HG02759 (cell line): Measurements from ENCODE around the gene EMSY.
"Not testable (repeated sequence)": the region's sequence is repeated elsewhere in the genome, so short reads cannot be mapped to it uniquely, and the experiment has no call there.

Experiments used
- ATAC-seq: cut with Tn5 transposase; IDR thresholded peaks from one replicate; pipeline ENCODE4 v1.9.1; 2021; ENCODE audit warnings: mild to moderate bottlenecking, moderate library complexity; ENCODE audit not compliant: unreplicated experiment

Gene EMSY, protein sequence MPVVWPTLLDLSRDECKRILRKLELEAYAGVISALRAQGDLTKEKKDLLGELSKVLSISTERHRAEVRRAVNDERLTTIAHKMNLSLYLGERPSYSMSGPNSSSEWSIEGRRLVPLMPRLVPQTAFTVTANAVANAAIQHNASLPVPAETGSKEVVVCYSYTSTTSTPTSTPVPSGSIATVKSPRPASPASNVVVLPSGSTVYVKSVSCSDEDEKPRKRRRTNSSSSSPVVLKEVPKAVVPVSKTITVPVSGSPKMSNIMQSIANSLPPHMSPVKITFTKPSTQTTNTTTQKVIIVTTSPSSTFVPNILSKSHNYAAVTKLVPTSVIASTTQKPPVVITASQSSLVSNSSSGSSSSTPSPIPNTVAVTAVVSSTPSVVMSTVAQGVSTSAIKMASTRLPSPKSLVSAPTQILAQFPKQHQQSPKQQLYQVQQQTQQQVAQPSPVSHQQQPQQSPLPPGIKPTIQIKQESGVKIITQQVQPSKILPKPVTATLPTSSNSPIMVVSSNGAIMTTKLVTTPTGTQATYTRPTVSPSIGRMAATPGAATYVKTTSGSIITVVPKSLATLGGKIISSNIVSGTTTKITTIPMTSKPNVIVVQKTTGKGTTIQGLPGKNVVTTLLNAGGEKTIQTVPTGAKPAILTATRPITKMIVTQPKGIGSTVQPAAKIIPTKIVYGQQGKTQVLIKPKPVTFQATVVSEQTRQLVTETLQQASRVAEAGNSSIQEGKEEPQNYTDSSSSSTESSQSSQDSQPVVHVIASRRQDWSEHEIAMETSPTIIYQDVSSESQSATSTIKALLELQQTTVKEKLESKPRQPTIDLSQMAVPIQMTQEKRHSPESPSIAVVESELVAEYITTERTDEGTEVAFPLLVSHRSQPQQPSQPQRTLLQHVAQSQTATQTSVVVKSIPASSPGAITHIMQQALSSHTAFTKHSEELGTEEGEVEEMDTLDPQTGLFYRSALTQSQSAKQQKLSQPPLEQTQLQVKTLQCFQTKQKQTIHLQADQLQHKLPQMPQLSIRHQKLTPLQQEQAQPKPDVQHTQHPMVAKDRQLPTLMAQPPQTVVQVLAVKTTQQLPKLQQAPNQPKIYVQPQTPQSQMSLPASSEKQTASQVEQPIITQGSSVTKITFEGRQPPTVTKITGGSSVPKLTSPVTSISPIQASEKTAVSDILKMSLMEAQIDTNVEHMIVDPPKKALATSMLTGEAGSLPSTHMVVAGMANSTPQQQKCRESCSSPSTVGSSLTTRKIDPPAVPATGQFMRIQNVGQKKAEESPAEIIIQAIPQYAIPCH (N-terminal part only)

DNA sequence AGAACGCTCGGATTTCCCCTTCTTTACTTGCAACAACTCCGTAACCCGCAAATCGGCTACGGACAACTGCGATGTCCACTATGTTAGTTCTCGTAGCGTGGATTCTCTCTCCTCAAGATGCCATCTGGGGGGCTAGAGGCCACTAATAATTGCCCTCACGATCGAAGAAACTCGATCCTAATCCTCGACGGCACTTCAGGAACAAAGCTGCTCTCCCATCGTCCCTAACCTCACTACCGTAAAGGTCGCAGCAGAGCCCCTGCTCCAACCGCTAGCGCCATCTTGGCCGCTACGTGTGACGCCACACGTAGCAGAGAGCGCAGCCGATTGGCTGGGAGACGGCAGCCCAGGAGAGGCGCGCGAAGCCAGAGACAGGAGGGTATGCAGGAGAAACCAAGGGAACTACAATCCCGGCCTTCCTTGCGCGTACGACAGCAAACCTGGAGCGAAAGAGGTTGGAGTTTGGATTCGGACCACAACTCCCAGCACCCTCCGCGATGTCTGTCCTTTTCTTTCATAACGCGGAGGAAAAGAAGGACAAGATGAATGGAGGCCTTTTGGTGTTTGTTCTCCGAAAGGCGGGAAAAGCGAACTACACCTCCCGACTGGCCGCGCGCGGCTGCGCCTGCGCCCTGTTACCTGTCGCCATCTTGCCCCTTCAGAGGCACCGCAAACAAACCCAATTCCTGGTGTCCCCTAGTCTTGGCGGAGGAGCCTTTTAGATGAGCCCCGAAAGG lies at the start of gene EMSY:
Gene EMSY, plus strand, starts transcription at position 635 of the 737 bp plus-strand sequence. CDS start 1,921 bp downstream, outside the sequence.
- ATAC-seq: peak; percentile 95

DNA sequence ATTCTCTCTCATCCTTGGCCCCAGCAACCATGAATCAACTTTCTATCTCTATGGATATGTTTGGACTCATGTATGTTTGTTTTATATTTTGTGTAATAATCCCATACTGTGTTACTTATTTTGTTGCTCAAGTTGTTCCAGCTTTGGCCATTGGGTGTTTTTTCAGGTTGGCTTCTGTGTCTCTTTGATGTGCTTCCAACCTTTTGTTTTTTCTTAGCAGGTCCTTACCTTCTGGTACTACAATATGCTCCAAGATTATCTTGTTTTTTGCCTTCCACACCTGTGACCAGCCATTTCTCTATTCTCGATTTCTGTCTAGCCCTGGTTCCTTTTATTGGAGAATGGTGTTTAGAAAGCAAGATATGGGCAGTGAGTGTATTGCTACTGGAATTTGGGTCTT lies 49.5 kb upstream of the EMSY start:
- ATAC-seq: no peak

DNA sequence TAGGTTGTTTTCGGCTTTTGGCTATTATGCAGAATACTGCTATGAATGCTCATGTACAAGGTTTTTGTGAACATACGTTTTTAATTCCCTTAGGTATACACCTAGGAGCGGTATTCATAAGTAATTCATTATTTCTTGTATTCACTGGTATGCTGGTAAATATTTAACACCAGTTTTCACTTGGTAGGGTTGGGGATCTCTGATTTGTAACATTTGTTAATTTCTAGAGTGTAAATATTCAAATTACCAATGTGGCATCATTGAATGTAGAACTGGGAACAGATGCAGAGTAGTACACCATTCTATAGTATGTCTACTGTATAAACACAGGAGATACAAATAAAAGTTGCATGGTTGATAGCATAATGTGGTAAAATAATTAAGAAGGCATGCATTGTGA lies 47.4 kb upstream of the EMSY start:
- no peak for ATAC-seq

DNA sequence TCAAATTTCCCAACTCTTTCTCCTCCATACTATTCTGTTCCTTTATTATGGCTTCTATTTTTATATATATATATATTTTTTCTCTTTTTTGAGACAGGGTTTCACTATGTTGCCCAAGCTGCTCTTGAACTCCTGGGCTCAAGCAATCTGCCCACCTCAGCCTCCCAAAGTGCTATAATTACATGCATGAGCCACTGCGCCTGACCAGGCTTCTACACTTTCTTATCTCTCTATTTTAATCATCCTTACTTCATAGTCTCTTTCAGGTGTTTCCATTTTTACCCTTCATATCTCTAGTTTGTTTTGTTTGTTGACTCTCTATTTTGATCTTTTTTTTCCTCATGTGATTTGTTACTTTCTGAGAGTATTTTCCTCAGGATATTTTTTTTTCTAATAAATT lies 43.9 kb upstream of the EMSY start:
- ATAC-seq: no peak

DNA sequence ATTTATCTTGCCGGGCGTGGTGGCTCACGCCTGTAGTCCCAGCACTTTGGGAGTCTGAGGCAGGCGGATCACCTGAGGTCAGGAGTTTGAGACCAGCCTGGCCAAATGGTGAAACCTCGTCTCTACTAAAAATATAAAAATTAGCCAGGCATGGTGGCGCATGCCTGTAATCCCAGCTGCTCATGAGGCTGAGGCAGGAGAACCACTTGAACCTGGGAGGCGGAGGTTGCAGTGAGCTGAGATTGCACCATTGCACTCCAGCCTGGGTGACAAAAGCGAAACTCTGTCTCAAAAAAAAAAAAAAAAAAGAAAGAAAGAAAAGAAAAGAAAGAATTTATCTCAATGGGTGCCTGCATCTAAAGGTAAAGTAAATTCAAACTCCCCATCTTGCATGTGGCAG lies 43.3 kb upstream of the EMSY start:
- not testable (repeated sequence) for ATAC-seq

DNA sequence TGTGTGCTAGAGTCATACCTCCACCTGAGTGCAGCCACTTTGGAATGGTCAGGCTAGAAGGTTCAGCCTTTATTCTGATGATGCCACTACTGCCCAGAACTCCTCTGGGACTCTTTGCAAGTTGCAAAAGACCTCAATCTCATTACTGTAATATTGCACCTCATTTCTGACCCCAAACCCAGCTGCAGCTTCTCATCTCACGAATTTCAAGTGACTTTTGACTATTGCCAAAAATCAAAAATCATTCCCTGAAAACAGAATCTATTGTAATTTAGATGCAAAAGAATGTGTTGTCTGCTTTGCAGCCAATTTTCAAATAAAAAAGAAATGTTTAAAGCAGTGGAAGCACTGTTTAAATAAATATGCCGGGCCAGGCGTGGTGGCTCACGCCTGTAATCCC lies 38.5 kb upstream of the EMSY start:
- no peak for ATAC-seq

DNA sequence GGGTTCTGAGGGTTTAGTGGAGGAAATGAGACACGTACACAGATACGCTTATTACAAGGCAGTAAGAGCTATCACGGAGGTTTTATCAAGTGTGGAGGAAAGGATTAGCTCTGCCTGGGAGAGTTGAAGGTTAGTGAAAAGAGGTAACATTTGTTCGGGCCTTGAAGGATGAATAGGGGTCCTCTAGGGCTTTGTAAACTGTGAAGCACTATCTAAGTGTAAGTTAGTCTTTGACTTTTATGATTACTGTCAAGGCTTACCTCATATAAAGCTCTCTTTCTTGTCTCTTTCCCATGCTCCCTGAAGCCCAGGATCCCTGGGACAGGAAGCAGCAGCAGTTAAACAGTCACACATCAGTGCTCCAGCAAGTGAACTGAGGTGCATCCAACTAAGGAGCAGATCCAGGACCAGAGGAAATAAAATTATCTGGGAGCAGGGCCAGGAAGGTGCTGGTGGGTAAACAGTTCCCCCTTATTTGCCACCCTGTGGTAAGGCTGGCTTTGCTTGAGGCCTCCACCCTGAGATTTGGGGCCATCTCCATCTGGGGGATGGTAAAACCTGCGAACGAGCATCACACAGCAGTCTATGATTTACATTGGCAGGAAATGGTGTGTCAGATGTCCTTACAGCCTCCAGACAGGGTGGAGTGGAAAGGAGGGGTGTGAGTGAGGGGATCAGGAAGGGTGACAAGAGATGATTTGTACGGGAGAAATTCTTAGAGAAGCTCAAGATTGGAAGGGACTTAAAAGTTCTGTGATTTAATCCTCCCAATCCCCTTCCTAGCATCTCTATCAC lies 36.5 kb upstream of the EMSY start:
- no peak for ATAC-seq

DNA sequence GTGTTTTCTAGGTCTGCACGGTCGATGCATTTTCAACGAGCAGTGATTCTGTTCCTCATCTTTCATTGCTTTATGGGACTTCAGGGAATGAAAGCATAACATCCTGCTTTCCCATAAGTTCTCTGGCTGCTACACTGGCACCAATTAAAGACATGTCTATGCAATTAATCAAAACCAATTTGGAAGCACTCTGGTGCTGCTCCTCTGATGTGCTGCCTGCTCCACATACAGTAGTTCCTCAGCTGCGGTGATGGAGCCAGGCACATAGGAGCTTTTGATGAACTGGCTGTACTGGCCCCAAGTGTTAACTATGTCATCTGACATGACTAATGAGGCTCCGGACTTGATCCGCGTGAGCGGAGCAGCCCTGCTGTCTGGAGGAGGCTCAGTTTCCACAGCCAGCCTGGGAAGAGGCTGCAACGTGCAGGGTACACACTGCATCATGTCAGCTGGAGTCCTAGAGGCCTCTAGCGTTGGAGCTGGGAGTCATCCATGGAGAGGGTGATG lies 33.9 kb upstream of the EMSY start:
- ATAC-seq: no peak

DNA sequence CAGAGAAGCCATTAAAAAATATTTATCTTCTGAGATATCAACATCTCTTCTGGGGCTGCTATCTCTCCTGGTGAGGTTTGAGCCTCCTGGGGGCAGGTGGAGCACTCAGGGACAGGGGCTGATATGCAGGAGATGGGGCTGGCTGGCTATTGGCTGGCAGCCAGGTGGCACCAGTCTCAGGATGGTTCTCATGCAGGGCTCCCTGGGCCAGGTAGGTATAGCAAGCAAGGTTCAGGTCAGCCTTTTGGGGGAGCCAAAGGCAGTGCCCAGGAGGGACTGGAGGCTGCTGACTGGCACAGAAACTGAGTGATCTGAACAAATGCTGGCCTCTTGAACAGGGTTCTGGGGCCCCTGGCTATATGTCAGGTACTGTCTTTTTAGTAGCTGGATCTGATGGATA lies 29.7 kb upstream of the EMSY start:
- ATAC-seq: no peak

DNA sequence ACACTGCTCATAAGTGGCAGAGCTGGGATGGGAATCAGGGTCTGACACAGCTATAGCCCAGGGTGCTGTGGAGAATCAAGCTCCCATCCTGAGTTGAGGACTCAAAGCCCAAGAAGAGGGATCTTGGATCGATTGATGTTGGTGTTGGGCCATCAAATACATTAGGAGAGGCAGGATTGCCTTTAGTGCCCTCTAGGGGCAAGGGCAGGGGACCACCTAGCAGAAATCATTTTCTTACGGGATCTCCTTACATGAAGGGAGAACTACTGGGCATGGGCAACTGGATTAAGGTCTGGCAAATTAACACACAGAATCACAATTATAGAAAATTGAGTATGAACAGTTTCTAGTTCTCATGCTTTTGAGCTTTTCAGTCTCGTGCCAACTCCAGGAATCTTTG lies 24.9 kb upstream of the EMSY start:
- ATAC-seq: no peak

DNA sequence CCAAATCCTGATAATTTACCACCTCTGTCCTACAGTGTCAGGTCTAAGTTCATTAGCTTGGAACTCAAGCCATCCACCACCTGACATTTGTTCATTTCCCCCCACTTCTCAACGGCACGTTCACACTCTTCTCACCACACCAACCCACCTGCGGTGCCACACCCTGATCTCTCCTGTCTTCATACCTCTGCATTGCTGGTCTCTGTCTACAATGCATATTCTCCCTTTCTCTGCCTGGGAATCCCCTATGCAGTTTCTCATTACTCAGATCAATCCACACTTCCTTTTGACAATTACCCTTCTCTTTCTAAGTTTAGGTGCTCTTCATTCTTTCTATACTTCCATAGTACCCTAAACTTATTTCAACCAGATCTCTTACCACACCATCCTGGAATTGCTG lies 20.4 kb upstream of the EMSY start:
- ATAC-seq: peak; percentile 67

DNA sequence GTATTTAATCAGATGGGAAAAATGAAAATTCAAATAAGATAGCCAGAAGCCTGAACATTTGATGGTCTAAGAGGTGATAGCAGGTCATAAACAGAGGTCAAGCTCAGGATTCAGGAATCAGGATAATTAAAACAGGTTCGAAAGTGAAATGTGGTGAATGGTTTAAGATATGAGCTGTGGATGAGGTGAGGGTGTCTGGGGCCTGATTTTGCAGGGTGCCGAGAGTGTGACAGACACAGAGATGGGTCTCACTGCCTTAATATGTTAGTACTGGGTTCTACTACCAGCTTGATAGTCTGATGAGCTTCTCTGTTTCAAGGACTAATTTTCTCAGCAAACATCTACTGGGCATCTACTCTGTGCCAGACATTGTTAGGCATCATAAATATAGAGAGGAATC lies 19.9 kb upstream of the EMSY start:
- no peak for ATAC-seq

DNA sequence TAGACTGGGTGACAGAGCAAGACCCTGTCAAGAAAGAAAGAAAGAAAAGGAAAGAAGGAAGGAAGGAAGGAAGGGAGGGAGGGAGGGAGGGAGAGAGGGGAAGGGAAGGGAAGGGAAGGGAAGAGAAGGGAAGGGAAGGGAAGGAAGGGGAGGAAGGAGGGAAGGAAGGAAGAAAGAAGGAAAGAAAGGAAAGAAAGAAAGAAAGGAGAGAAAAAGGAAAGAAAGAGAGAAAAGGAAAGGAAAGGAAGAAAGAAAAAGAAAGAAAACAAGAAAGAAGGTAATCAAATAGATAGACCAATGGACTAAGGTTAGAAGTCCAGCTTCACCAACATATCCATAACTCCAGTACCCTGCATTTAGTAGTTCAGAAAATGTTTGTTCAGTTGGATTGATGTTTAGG lies 18.2 kb upstream of the EMSY start:
- ATAC-seq: no peak

DNA sequence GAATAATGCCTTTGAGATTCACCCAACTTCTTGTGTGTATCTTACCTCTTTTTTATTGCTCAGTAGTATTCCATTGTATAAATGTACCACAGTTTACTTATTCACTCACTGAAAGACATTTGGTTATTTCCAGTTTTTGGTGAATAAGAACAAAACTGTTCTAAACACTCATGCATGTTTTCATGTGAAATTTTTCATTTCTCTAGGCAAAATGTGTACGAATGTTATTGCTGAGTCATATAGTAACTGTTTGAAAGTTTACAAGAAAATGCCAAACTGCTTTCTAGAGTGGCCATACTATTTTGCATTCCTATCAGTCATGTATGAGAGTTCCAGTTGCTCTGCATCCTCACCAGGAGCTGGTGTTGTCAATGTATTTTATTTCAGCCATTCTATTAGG lies 8.8 kb upstream of the EMSY start:
- ATAC-seq: no peak

DNA sequence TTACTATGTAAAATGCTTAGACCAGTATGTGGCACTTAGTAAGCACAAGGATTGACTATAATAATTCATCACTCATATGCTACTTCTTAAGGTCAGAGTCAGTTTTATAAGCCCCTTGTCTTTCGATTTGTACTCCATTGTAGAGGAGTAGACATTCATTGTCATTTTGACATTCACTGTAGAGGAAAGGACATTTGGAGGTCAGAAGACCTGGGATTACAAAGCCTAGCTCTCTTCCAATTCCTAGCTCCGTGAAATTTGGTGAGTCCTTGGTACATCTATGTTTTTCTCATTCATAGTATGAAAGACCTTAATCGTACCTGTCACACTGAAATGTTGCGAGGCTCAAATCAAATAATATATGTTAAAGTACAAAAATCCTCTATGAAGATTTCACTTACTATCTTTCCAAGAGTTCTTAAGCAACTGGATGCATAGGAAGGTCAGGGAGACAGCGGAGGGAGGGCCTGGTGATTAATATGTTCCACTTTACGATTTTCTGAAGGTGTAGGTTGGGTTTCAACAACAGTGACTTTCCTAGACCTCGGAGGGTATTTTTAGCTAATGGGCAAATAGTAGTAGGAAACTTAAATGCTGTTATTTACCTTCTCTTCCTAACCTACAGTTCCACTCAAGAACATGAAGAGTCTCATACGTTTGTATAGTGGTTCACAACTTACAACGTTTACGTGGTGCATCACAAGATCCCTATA lies 1.4 kb upstream of the EMSY start:
- ATAC-seq: no peak

DNA sequence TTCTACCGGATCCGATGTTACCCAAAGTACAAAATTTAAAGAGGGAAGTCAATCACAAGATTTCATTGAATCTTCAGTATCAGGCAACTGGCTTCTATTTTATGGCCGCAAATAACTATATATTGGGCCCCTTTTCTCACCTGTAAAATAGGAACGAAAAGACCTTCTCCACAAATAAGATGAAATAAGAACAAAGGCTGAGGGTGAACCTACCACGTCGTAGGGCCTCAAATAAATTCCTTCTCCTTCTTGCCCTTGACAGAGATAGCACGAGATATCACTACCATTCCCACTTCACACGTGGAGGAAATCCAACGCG lies 794 bp upstream of the EMSY start:
- ATAC-seq: no peak

DNA sequence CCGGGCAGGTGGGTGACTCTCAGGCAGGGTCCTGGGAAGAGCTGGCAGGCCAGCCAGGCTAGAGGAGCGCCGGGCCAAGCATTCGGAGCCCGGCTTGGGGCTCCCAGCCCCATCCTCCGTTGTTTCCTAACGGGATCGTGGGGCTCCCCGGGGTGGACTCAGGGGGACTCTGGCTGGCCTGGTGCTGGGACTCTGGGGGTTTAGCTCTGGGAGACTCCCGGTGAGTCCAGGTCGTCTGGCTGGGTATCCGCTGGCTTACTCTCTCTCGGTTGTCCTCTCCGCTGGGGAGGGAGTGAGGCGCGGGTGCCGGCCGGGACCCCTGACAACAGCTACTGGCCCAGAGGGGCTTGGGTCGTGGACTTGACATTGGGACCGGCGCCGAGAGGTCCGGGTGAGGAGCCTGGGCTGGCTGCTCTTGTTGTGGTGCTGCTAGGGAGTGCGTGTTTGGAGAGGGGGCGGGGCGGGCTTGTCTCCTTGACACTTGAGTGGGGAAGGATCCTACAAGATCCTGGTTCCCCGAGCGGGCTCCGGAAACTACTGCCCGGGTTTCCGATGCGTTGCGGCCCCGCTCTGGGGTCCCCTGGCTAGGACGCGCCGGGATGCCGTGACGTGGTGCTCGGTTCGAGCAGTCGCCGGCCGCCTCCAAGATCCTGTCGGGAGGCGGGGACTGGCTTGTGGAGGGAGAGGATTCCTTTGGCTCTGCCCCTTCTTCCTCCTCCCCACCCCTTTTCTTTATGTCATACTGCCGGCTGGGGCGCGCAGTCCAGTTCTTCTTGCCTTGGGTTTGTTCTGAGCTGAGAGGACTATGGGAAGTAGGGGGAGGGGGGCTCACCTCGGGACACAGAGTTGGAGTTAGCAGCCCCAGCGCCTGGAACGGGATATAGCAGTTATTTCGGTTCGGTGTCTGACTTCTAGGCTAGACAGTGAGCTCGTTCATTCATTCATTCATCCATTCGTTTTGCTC lies 585 bp downstream of the EMSY start:
- ATAC-seq: peak; percentile 30

DNA sequence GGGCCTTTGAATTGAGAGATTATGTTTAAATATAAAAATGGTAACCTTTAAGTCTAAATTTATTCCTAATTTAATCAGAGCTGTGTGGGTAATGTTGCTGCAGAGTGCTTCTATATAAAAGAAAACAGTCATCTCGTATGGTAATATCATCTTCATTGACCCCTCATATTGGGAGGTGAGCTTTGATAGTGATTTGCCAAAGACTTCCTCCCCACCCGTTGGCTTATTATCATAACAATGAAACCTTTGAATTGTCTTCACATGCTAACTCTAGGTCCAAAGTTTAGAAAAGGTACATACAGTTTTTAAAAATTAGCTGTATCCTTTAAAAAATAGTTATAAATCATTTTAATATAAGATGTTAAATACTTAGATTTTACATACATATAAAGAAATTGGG lies 3.7 kb downstream of the EMSY start:
- ATAC-seq: no peak
